WTC11 (cell line): ENCODE results near the gene THOC5. TPM values are rescaled to one million over a fixed set of nuclear protein-coding genes. Genes with fewer than 3 reads are reported as not detected.

Source experiments
- ATAC-seq: fragments of 200-7000 bp; cut with Tn5 transposase; 2 replicates; pipeline ENCODE4 v1.10.0; 2021; ENCODE audit warnings: mild to moderate bottlenecking, moderate library complexity
- CTCF ChIA-PET: fragments of 300-600 bp; sonication (Branson Sonifier 250); formaldehyde crosslinking; loops from one replicate; lab custom pipeline; 2021; ENCODE audit warnings: antibody characterized with exemption; lab: Charles Lee
- POLR2A ChIA-PET: fragments of 350-600 bp; sonication (Branson Sonifier 250); formaldehyde crosslinking; loops from one replicate; lab custom pipeline; 2021; ENCODE audit warnings: antibody characterized with exemption; lab: Charles Lee
- DNase-seq: peaks from one replicate; pipeline ENCODE4 v3.0.0; 2021; ENCODE audit warnings: low spot score
- H3K27ac Mint-ChIP-seq: 2 replicates; pipeline ENCODE4 v1.8.0; 2021; ENCODE audit warnings: mixed read lengths
- H3K27me3 Mint-ChIP-seq: 2 replicates; pipeline ENCODE4 v1.8.0; 2021; ENCODE audit warnings: low read depth, mild to moderate bottlenecking, moderate library complexity, mixed read lengths
- H3K36me3 Mint-ChIP-seq: 2 replicates; pipeline ENCODE4 v1.8.0; 2021; ENCODE audit warnings: mixed read lengths
- H3K4me1 Mint-ChIP-seq: 2 replicates; pipeline ENCODE4 v1.8.0; 2022; ENCODE audit warnings: mixed read lengths
- H3K4me3 Mint-ChIP-seq: 2 replicates; pipeline ENCODE4 v1.8.0; 2021; ENCODE audit warnings: mild to moderate bottlenecking, moderate library complexity, mixed read lengths
- H3K9me3 Mint-ChIP-seq: 2 replicates; pipeline ENCODE4 v1.8.0; 2021; ENCODE audit warnings: mixed read lengths
- ATF1 ChIP-seq: sonication (generic); formaldehyde crosslinking; IDR thresholded peaks from 2 replicates; pipeline ENCODE4 v1.8.1; 2023; ENCODE audit warnings: mild to moderate bottlenecking, moderate library complexity, missing genetic modification reagents
- CBFB ChIP-seq: sonication (generic); formaldehyde crosslinking; IDR thresholded peaks from 2 replicates; pipeline ENCODE4 v1.8.1; 2022; ENCODE audit warnings: mild to moderate bottlenecking, low read depth, missing genetic modification reagents
- ELF4 ChIP-seq: sonication (generic); formaldehyde crosslinking; IDR thresholded peaks from 2 replicates; pipeline ENCODE4 v1.8.1; 2022; ENCODE audit warnings: low read depth, mild to moderate bottlenecking, moderate library complexity, missing genetic modification reagents
- ESRRA ChIP-seq: sonication (generic); formaldehyde crosslinking; IDR thresholded peaks from 2 replicates; pipeline ENCODE4 v1.8.1; 2022; ENCODE audit warnings: mild to moderate bottlenecking, missing genetic modification reagents, borderline replicate concordance
- GRHL2 ChIP-seq: fragments of 250-450 bp; sonication (Bioruptor Pico); IDR thresholded peaks from 2 replicates; pipeline ENCODE4 v1.8.0; 2022; ENCODE audit warnings: mild to moderate bottlenecking, moderate library complexity; ENCODE audit not compliant: insufficient replicate concordance, severe bottlenecking
- HMGA2 ChIP-seq: fragments of 250-450 bp; sonication (Bioruptor Pico); IDR thresholded peaks from 2 replicates; pipeline ENCODE4 v1.4.0; 2021; ENCODE audit warnings: mild to moderate bottlenecking, moderate library complexity
- JAZF1 ChIP-seq: fragments of 250-450 bp; sonication (Bioruptor Pico); IDR thresholded peaks from 2 replicates; pipeline ENCODE4 v1.9.0; 2021; ENCODE audit warnings: moderate library complexity, mild to moderate bottlenecking, inconsistent platforms
- NFE2L1 ChIP-seq: sonication (generic); formaldehyde crosslinking; IDR thresholded peaks from 2 replicates; pipeline ENCODE4 v1.8.1; 2023; ENCODE audit warnings: missing genetic modification reagents
- NR3C1 ChIP-seq: sonication (generic); formaldehyde crosslinking; conservative IDR thresholded peaks from 2 replicates; pipeline ENCODE4 v1.8.1; 2023; ENCODE audit warnings: low read depth, mild to moderate bottlenecking, missing genetic modification reagents
- RELA ChIP-seq: sonication (generic); formaldehyde crosslinking; IDR thresholded peaks from 2 replicates; pipeline ENCODE4 v1.8.1; 2022; ENCODE audit warnings: missing genetic modification reagents, mild to moderate bottlenecking, borderline replicate concordance
- TEAD4 ChIP-seq: sonication (generic); formaldehyde crosslinking; IDR thresholded peaks from 2 replicates; pipeline ENCODE4 v1.8.0; 2022; ENCODE audit warnings: mild to moderate bottlenecking, missing genetic modification reagents
- ZNF263 ChIP-seq: sonication (generic); formaldehyde crosslinking; IDR thresholded peaks from 2 replicates; pipeline ENCODE4 v1.8.1; 2022; ENCODE audit warnings: low read depth, mild to moderate bottlenecking, moderate library complexity, missing genetic modification reagents
- total RNA-seq: library from RNA; stranded (reverse); gene quantifications from 3 replicates; pipeline ENCODE4 v1.2.3, GENCODE V29; 2021
- TF ChIP-seq, protein P1 (sequence below): fragments of 250-450 bp; sonication (Bioruptor Pico); IDR thresholded peaks from 2 replicates; pipeline ENCODE4 v1.8.0; 2021; ENCODE audit warnings: mild to moderate bottlenecking
- TF ChIP-seq, protein P2 (sequence below): fragments of 250-450 bp; sonication (Bioruptor Pico); conservative IDR thresholded peaks from 2 replicates; pipeline ENCODE4 v1.9.0; 2021; ENCODE audit warnings: mild to moderate bottlenecking
- TF ChIP-seq, protein P3 (sequence below): sonication (generic); formaldehyde crosslinking; IDR thresholded peaks from 2 replicates; pipeline ENCODE4 v1.8.1; 2023; ENCODE audit warnings: mild to moderate bottlenecking, missing genetic modification reagents, borderline replicate concordance
- TF ChIP-seq, protein P4 (sequence below): sonication (generic); formaldehyde crosslinking; IDR thresholded peaks from 2 replicates; pipeline ENCODE4 v1.8.1; 2023; ENCODE audit warnings: mild to moderate bottlenecking, missing genetic modification reagents, moderate library complexity
- TF ChIP-seq, protein P5 (sequence below): sonication (generic); formaldehyde crosslinking; IDR thresholded peaks from 2 replicates; pipeline ENCODE4 v1.8.0; 2022; ENCODE audit warnings: mild to moderate bottlenecking, missing genetic modification reagents
- TF ChIP-seq, protein P6 (sequence below): sonication (generic); formaldehyde crosslinking; IDR thresholded peaks from 2 replicates; pipeline ENCODE4 v1.8.1; 2023; ENCODE audit warnings: mild to moderate bottlenecking, missing genetic modification reagents
- TF ChIP-seq, protein P7 (sequence below): sonication (generic); formaldehyde crosslinking; IDR thresholded peaks from 2 replicates; pipeline ENCODE4 v1.8.1; 2023; ENCODE audit warnings: mild to moderate bottlenecking, missing genetic modification reagents

The THOC5 gene
- total RNA-seq, 1 experiment from 2014 or later, result 51.2 TPM

DNA sequence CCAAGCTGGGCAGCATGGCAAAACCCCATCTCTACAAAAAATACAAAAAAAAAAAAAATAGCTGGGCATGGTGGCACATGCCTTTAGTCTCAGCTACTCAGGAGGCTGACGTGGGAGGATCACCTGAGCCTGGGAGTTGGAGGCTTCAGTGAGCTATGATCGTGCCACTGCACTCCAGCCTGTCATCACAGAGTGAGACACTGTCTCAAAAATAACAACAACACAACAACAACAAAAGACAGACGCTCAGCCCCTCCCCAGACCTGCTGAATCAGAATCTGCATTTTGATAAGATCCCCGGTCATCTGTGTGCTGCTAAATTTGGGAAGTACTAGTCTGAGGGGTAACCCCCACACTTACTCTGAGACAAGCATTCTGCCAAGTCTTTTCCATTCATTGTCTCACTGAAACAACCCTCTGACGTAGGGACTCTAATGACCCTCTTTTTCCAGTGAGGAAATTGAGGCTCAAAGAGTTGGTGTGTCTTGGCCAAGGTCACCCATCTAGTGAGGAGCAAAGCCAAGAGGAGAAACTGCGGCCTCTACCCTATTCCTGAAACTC, 66.1 kb downstream of the THOC5 start:
- peaks cover 1% of the 10 kb centered on the region; the same call in 1 of the 2 replicates for H3K4me1 Mint-ChIP-seq
- H3K4me3 Mint-ChIP-seq, result no peak overlapping the region
- ATAC-seq, result no peak
- DNase-seq, result no peak
- no peak overlapping the region for H3K27ac Mint-ChIP-seq
- H3K36me3 Mint-ChIP-seq, result peaks cover 27% of the 10 kb centered on the region
- ChIA-PET CTCF (no interaction called here), POLR2A (no interaction called here)
- TF ChIP-seq JAZF1 (no peak), TEAD4 (CRISPR knock-in tag) (no peak), NR3C1 (CRISPR knock-in tag) (no peak), GRHL2 (CRISPR knock-in tag) (no peak), ATF1 (CRISPR knock-in tag) (no peak), ZNF263 (CRISPR knock-in tag) (no peak), HMGA2 (no peak)
- TF ChIP-seq, protein P1, sequence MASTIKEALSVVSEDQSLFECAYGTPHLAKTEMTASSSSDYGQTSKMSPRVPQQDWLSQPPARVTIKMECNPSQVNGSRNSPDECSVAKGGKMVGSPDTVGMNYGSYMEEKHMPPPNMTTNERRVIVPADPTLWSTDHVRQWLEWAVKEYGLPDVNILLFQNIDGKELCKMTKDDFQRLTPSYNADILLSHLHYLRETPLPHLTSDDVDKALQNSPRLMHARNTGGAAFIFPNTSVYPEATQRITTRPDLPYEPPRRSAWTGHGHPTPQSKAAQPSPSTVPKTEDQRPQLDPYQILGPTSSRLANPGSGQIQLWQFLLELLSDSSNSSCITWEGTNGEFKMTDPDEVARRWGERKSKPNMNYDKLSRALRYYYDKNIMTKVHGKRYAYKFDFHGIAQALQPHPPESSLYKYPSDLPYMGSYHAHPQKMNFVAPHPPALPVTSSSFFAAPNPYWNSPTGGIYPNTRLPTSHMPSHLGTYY, result no peak
- TF ChIP-seq, protein P2, sequence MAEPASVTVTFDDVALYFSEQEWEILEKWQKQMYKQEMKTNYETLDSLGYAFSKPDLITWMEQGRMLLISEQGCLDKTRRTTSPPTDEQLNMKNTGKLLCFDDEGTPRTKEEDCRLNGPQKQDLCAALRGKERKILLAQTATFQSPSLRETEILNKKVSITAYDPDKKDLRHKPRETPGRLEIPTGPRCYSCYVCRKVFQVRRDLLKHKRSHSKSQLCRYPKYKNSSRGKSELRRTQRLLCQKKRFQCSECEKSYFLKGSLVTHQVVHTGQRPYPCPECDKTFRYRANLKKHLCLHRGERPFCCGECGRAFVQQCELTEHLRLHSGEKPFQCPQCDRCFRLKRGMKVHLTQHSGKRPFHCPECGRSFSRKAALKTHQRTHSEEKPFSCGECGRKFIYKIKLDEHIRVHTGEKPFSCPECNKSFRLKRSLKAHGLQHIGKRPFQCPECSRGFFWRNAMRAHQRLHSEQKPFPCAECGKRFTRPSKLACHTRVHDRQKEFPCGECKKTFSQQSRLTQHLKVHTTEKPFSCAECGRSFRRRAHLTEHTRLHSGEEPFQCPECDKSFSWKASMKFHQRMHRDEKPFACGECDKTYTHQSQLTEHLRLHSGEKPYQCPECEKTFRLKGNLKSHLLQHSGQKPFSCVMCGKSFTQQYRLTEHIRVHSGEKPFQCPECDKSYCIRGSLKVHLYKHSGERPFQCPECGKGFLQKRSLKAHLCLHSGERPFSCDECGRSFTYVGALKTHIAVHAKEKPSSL (CRISPR knock-in tag), result no peak
- TF ChIP-seq, protein P3, sequence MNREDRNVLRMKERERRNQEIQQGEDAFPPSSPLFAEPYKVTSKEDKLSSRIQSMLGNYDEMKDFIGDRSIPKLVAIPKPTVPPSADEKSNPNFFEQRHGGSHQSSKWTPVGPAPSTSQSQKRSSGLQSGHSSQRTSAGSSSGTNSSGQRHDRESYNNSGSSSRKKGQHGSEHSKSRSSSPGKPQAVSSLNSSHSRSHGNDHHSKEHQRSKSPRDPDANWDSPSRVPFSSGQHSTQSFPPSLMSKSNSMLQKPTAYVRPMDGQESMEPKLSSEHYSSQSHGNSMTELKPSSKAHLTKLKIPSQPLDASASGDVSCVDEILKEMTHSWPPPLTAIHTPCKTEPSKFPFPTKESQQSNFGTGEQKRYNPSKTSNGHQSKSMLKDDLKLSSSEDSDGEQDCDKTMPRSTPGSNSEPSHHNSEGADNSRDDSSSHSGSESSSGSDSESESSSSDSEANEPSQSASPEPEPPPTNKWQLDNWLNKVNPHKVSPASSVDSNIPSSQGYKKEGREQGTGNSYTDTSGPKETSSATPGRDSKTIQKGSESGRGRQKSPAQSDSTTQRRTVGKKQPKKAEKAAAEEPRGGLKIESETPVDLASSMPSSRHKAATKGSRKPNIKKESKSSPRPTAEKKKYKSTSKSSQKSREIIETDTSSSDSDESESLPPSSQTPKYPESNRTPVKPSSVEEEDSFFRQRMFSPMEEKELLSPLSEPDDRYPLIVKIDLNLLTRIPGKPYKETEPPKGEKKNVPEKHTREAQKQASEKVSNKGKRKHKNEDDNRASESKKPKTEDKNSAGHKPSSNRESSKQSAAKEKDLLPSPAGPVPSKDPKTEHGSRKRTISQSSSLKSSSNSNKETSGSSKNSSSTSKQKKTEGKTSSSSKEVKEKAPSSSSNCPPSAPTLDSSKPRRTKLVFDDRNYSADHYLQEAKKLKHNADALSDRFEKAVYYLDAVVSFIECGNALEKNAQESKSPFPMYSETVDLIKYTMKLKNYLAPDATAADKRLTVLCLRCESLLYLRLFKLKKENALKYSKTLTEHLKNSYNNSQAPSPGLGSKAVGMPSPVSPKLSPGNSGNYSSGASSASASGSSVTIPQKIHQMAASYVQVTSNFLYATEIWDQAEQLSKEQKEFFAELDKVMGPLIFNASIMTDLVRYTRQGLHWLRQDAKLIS (CRISPR knock-in tag), result no peak
- 0 out of 2 replicates have a peak, but pooled peaks cover 3% of the 10 kb centered on the region for H3K9me3 Mint-ChIP-seq
- peaks cover 7% of the 10 kb centered on the region for H3K27me3 Mint-ChIP-seq

DNA sequence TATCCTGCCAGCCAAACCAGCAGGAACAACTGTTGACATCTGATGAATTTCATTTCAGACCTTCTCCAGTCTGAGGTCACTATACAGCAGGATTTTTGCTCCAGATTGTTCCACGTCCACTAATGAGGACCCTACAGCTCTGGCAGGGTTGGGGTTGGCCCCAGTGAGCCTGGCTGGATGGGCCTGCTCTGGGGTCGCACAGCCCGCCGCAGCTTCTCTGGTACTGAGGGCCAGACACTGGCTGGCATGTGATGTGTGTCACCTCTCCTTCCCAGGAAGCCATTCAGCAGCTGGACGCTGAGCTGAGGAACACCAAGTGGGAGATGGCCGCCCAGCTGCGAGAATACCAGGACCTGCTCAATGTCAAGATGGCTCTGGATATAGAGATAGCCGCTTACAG, 68.1 kb downstream of the THOC5 start:
- TF ChIP-seq, protein P4, sequence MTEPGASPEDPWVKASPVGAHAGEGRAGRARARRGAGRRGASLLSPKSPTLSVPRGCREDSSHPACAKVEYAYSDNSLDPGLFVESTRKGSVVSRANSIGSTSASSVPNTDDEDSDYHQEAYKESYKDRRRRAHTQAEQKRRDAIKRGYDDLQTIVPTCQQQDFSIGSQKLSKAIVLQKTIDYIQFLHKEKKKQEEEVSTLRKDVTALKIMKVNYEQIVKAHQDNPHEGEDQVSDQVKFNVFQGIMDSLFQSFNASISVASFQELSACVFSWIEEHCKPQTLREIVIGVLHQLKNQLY (CRISPR knock-in tag), result no peak
- TF ChIP-seq ELF4 (no peak), RELA (no peak), CBFB (CRISPR knock-in tag) (no peak), ESRRA (no peak), HMGA2 (no peak), NFE2L1 (CRISPR knock-in tag) (no peak)
- TF ChIP-seq, protein P5, sequence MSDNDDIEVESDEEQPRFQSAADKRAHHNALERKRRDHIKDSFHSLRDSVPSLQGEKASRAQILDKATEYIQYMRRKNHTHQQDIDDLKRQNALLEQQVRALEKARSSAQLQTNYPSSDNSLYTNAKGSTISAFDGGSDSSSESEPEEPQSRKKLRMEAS, result no peak
- TF ChIP-seq, protein P6, sequence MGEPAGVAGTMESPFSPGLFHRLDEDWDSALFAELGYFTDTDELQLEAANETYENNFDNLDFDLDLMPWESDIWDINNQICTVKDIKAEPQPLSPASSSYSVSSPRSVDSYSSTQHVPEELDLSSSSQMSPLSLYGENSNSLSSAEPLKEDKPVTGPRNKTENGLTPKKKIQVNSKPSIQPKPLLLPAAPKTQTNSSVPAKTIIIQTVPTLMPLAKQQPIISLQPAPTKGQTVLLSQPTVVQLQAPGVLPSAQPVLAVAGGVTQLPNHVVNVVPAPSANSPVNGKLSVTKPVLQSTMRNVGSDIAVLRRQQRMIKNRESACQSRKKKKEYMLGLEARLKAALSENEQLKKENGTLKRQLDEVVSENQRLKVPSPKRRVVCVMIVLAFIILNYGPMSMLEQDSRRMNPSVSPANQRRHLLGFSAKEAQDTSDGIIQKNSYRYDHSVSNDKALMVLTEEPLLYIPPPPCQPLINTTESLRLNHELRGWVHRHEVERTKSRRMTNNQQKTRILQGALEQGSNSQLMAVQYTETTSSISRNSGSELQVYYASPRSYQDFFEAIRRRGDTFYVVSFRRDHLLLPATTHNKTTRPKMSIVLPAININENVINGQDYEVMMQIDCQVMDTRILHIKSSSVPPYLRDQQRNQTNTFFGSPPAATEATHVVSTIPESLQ (CRISPR knock-in tag), result no peak
- TF ChIP-seq, protein P7, sequence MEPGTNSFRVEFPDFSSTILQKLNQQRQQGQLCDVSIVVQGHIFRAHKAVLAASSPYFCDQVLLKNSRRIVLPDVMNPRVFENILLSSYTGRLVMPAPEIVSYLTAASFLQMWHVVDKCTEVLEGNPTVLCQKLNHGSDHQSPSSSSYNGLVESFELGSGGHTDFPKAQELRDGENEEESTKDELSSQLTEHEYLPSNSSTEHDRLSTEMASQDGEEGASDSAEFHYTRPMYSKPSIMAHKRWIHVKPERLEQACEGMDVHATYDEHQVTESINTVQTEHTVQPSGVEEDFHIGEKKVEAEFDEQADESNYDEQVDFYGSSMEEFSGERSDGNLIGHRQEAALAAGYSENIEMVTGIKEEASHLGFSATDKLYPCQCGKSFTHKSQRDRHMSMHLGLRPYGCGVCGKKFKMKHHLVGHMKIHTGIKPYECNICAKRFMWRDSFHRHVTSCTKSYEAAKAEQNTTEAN, result no peak
- TF ChIP-seq, all 79 proteins: peak for 0
- Mint-ChIP-seq H3K27ac (no peak overlapping the region), H3K27me3 (peaks cover 26% of the 10 kb centered on the region), H3K9me3 (0 out of 2 replicates have a peak, but pooled peaks cover 3% of the 10 kb centered on the region), H3K4me1 (peaks cover 15% of the 10 kb centered on the region), H3K4me3 (no peak overlapping the region), H3K36me3 (peaks cover 22% of the 10 kb centered on the region)
- no peak for ATAC-seq
- ChIA-PET CTCF (interaction anchor here (6.2 kb wide), 1 partner anchor 15 kb away, joined by 60 read pairs; no protein-coding TSS in a partner anchor), POLR2A (no interaction called here)
- DNase-seq, result no peak
